ENCODE results near the gene BICD1. TPM values are rescaled to one million over a fixed set of nuclear protein-coding genes. Genes with fewer than 3 reads are reported as not detected.
"Not testable (repeated sequence)": the region's sequence is repeated elsewhere in the genome, so short reads cannot be mapped to it uniquely, and the experiment has no call there.

The BICD1 gene
- total and polyA plus RNA-seq, 2 donors (not counting 3 experiments of a cell fraction or from before 2014, with no cell fraction given): 12.2 to 51.0 TPM

DNA sequence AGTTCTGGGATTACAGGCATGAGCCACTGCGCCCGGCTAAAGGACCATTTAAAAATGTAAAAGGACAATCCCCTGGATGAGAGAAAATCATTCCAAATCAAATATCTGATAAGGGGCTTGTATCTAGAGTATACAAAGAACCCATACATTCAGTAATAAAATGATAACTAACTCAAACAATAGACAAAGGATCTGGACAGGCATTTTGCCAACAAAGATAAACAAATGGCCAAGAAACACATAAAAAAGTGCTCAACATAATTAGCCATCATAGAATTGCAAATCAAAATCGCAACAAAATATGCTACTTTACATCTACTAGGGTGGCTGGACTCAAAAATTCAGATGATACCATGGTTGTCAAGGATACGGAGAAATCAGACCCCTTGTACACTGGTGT, 8.5 kb upstream of the BICD1 start:
- Histone ChIP-seq H3K27me3 (ENCODE audit: control insufficient read depth in 2 of 2, insufficient read depth in 2 of 2, low read length in 2 of 2) (peaks cover 0 to 2% of the 10 kb centered on the region in 2 experiments), H3K4me1 (ENCODE audit: control insufficient read depth, extremely low read depth, insufficient read depth, low read length) (peaks cover 2% of the 10 kb centered on the region), H3K36me3 (ENCODE audit: control insufficient read depth in 2 of 2, extremely low read depth in 1 of 2, insufficient read depth in 2 of 2, low read length in 2 of 2) (no peaks in the 10 kb centered on the region), H3K9me3 (replicated peaks; ENCODE audit: control insufficient read depth, insufficient read depth, low read length) (no peaks in the 10 kb centered on the region), H3K4me2 (ENCODE audit: insufficient read depth, low read length) (no peak overlapping the region), H3K27ac (ENCODE audit: insufficient read depth, low read depth, low read length) (no peak overlapping the region), H4K20me1 (replicated peaks; ENCODE audit: control insufficient read depth, extremely low read depth, insufficient read depth, low read length) (no peaks in the 10 kb centered on the region), H3K9ac (replicated peaks; ENCODE audit: extremely low read depth, insufficient read depth, low read length) (no peak overlapping the region), H3K9me1 (replicated peaks; ENCODE audit: control insufficient read depth, extremely low read depth, insufficient read depth, low read length) (no peaks in the 10 kb centered on the region), H3K79me2 (ENCODE audit: control insufficient read depth, insufficient read depth, low read length) (no peaks in the 10 kb centered on the region), H2AFZ (ENCODE audit: low read depth, low read length) (no peak overlapping the region), H3K4me3 (replicated peaks in 1 of 3; ENCODE audit: insufficient read depth in 1 of 3, low read depth in 1 of 3, low read length in 3 of 3) (no peak overlapping the region)
- no TSS peak for BruUV-seq (replicated peaks)
- TF ChIP-seq JUN (IDR thresholded peaks at IDR 0.05; ENCODE audit: borderline replicate concordance, insufficient read depth, insufficient read length, low read depth) (no peak), GATA2 (IDR thresholded peaks at IDR 0.05; ENCODE audit: insufficient read depth, insufficient read length, low read depth, low read length) (no peak), POLR2A (IDR thresholded peaks at IDR 0.05; ENCODE audit: low read depth, low read length) (no peak), MYC (IDR thresholded peaks at IDR 0.05; ENCODE audit: low read depth, low read length) (no peak), EZH2 (IDR thresholded peaks at IDR 0.05; ENCODE audit: borderline replicate concordance, low read depth, low read length, severe bottlenecking) (no peak), FOS (IDR thresholded peaks at IDR 0.05; ENCODE audit: borderline replicate concordance, insufficient read depth, low read length) (no peak), CTCF (IDR thresholded peaks at IDR 0.05; ENCODE audit: extremely low read depth in 1 of 2, insufficient read depth in 1 of 2, low read depth in 1 of 2, low read length in 2 of 2) (no peak), POLR2AphosphoS5 (IDR thresholded peaks at IDR 0.05; ENCODE audit: insufficient read depth, low read depth, low read length) (no peak)
- TF ChIP-seq, protein P1, sequence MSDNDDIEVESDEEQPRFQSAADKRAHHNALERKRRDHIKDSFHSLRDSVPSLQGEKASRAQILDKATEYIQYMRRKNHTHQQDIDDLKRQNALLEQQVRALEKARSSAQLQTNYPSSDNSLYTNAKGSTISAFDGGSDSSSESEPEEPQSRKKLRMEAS (IDR thresholded peaks at IDR 0.05; ENCODE audit: insufficient read depth, insufficient read length): no peak
- POLR2A ChIA-PET: no interaction called here
- FAIRE-seq (no peak), DNase-seq (ENCODE audit: low read depth, low spot score) (peak; percentile 63)
- intact Hi-C loops (cut with micrococcal nuclease) (no loop called here), dilution Hi-C loops (cut with MboI; ENCODE audit: extremely low pct_ligation_motif_present, low sequenced_read_pairs) (no loop called here)
- CTCF ChIA-PET: no interaction called here

DNA sequence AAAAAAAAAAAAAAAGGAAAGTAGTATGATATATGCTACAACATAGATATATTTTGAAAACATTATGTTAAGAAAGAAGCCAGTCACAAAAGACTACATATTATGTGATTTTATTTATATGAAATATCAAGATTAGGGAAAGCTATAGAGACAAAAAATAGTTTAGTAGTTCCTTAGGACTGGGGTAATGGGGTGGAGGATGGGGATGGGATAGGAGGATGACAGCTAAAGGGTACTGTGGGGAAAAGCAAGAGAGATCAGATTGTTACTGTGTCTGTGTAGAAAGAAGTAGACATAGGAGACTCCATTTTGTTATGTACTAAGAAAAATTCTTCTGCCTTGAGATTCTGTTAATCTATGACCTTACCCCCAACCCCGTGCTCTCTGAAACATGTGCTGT, 7.4 kb upstream of the BICD1 start:
- intact Hi-C loops (cut with micrococcal nuclease); BruUV-seq (replicated peaks); H3K4me2 ChIP-seq (ENCODE audit: insufficient read depth, low read length): not testable (repeated sequence)

More for the DNA sequence above, 7.4 kb upstream of the BICD1 start:
- H3K4me1 ChIP-seq (ENCODE audit: control insufficient read depth, extremely low read depth, insufficient read depth, low read length); POLR2A ChIA-PET; H3K9me3 ChIP-seq (replicated peaks; ENCODE audit: control insufficient read depth, insufficient read depth, low read length); H3K79me2 ChIP-seq (ENCODE audit: control insufficient read depth, insufficient read depth, low read length); H3K36me3 ChIP-seq (ENCODE audit: control insufficient read depth in 2 of 2, extremely low read depth in 1 of 2, insufficient read depth in 2 of 2, low read length in 2 of 2); H4K20me1 ChIP-seq (replicated peaks; ENCODE audit: control insufficient read depth, extremely low read depth, insufficient read depth, low read length); H2AFZ ChIP-seq (ENCODE audit: low read depth, low read length); FAIRE-seq; H3K27ac ChIP-seq (ENCODE audit: insufficient read depth, low read depth, low read length); dilution Hi-C loops (cut with MboI; ENCODE audit: extremely low pct_ligation_motif_present, low sequenced_read_pairs); H3K9me1 ChIP-seq (replicated peaks; ENCODE audit: control insufficient read depth, extremely low read depth, insufficient read depth, low read length); H3K27me3 ChIP-seq (ENCODE audit: control insufficient read depth in 2 of 2, insufficient read depth in 2 of 2, low read length in 2 of 2); H3K9ac ChIP-seq (replicated peaks; ENCODE audit: extremely low read depth, insufficient read depth, low read length); DNase-seq (ENCODE audit: low read depth, low spot score); H3K4me3 ChIP-seq (replicated peaks in 1 of 3; ENCODE audit: insufficient read depth in 1 of 3, low read depth in 1 of 3, low read length in 3 of 3): not testable (repeated sequence)
- CTCF ChIA-PET: interaction anchor here (0.7 kb wide), 1 partner anchor 33 kb away, joined by 3 read pairs; no protein-coding TSS in a partner anchor
